Measurements from ENCODE around the gene ASCL5. TPM values are rescaled to one million over a fixed set of nuclear protein-coding genes. Genes with fewer than 3 reads are reported as not detected.
A peak's percentile ranks its signal among the peaks of the same experiment; 100 is the strongest.

ASCL5 gene
- total and polyA plus RNA-seq, 5 experiments from 2014 or later, result 0.08 to 0.27 TPM; not detected in 3

DNA sequence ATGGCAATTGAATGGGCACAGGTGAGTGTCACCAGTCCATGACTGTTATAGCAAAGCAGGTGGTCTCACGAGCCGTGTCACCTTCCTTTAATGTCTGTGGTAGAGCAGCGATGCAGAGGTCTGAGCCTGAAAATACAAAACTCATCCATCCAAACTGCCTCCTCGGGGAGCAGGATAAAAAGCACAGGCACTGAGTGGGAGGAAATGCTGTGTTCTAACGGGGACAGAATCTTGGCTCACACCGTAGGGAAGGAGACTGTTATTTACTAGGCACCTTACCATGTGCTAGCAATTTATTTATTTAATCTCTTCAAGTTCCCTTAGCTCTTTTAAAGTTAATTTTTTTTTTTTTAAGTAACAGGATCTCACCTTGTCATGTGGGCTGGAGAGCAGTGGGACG, 1.2 kb downstream of the ASCL5 start:
- H3K4me3 Mint-ChIP-seq, result no peak overlapping the region
- no peak overlapping the region for H3K27ac Mint-ChIP-seq
- peaks cover 0 to 2% (median 0%) of the 10 kb centered on the region in 4 donors for H3K4me1 Mint-ChIP-seq
- no peak for ATAC-seq
- H3K27me3 Mint-ChIP-seq, result peaks cover 9 to 35% (median 23%) of the 10 kb centered on the region in 5 donors
- POLR2A ChIA-PET, result interaction anchor here (1.2 kb wide), 1 partner anchor 11 kb away, joined by 3 read pairs; no protein-coding TSS in a partner anchor
- DNase-seq, result no peak
- no peaks in the 10 kb centered on the region for H3K9me3 Mint-ChIP-seq
- H3K36me3 Mint-ChIP-seq, result no peaks in the 10 kb centered on the region

DNA sequence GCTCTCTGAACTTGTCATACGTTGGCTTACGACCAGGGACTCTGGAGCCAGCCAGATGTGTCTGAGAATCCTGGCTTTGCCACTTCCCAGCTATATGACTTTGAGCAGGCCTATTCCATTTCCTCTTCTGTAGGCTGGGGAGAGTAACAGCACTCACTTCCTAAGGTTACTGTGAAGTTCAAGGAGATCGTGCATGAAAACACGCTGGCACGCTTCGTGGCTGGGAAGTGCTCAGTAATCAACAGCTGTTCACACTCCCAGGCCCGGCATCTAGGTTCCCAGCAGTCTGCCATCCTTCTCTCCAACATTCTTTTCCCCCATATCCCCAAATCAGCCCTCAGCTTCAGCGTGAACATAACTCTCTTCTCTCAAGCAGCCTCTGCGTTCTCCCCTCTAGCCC, 2.0 kb downstream of the ASCL5 start:
- Mint-ChIP-seq H3K27me3 (peaks cover 9 to 35% (median 23%) of the 10 kb centered on the region in 5 donors), H3K9me3 (no peaks in the 10 kb centered on the region), H3K4me3 (no peak overlapping the region), H3K36me3 (no peaks in the 10 kb centered on the region), H3K27ac (no peak overlapping the region), H3K4me1 (peaks cover 2 to 5% (median 4%) of the 10 kb centered on the region in 4 donors)
- POLR2A ChIA-PET, result interaction anchor here (1.2 kb wide), 1 partner anchor 11 kb away, joined by 3 read pairs; no protein-coding TSS in a partner anchor
- ATAC-seq, result no peak
- DNase-seq, result no peak

DNA sequence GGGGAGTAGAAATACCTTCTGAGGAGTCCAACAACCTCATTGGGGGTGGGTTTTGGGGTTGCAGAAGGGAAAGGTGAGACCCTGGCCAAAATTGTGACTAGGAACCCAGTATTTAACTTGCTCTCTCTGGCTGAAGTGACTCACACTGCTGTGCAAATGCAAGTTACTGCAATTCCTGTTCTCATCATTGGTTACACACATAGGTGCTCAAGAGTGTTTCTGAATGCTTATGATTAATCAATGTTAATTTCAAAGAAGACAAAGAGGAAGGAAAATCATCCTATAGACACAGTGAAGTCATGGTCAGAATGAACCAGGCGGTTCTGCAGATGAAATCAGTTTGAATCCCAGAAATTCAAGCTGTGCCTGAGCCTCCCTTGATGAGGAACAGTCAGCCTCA, 3.1 kb downstream of the ASCL5 start:
- no peaks in the 10 kb centered on the region for H3K9me3 Mint-ChIP-seq
- ATAC-seq, result no peak
- H3K27me3 Mint-ChIP-seq, result peaks cover 9 to 31% (median 23%) of the 10 kb centered on the region in 5 donors
- no peak for DNase-seq
- H3K27ac Mint-ChIP-seq, result no peak overlapping the region
- H3K36me3 Mint-ChIP-seq, result no peaks in the 10 kb centered on the region
- H3K4me1 Mint-ChIP-seq, result peaks cover 2 to 12% (median 10%) of the 10 kb centered on the region in 4 donors
- POLR2A ChIA-PET, result no interaction called here
- H3K4me3 Mint-ChIP-seq, result no peak overlapping the region

DNA sequence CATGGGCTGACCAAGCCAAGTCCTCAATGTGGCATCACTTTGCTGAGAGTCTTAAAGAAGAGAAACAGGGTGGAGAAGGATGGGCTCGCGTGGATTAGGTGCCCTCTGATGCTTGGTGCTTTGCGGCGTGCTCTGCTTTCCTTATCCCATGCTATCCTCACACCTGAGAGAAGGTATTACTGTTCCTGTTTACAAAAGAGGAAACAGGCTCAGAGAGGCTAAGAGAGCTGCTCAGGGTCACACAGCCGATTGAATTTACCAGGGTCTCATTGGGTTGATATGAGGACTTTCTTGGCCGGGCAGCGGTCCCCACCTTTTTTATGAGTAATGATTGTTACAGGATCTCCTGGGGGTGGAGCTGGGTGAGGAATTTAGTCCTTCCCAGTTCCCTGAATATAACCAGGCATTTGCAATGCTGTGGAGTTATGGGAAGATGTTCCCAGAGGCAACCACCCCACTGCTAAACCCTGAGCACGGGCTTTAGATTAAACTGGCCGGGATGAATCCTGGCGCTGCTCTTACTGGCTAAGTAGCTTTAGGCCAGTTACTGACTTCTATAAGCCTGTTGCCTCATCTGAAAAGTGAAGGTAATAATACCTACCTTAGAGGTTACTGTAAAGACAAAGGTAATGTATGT, 4.5 kb downstream of the ASCL5 start:
- Mint-ChIP-seq H3K27ac (peak overlapping the region in 1 of 10 donors; percentile 24), H3K36me3 (no peaks in the 10 kb centered on the region), H3K4me3 (no peak overlapping the region), H3K4me1 (peaks cover 3 to 13% (median 10%) of the 10 kb centered on the region in 4 donors), H3K9me3 (no peaks in the 10 kb centered on the region), H3K27me3 (peaks cover 6 to 22% (median 15%) of the 10 kb centered on the region in 5 donors)
- POLR2A ChIA-PET, result no interaction called here
- ATAC-seq (no peak), DNase-seq (no peak)

DNA sequence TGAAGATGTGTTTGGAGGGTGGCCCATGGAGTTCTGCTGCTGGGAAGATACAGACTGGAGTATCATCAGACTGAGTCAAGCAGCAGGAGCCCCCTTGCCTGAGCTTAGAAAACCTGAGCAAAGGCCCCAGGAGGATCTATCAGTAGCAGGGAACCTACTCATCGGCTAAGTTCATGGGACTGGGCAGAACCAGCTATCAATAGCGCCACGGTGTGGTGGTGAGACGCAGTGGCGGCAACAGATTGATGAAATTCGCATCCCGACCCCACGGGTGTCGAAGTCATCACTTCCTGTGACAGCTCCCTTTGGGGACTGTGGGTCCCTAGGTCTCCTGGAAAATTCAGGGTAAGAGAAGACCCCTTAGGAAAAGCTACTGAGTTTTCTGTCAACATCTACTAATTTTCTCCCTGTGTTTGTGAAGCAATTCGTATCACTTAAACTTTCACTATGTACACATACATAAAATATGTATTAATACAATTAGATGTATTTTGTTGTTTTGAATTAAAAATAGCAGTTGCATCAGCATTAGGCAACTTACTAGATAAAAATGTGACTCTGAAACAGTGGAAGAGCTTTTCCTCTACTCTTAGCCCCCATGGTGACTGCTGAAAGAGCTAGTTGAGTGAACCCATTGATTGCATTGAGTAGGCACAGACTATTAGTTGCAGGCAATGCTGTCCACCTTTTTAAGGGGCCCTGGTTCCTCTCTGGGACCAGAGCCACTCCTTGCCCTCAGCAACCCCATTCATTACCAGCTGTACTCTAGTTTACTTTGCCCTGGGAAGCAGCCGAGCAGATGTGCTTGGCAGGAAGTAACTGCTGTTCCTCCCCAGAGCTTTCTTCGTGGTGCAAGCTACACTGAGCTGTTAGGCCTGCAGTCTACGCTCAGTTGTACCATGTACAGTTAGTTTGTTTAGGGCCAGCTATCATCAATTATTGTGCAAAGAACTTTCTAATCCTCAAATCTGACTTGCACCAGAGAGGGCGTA, 7.5 kb downstream of the ASCL5 start:
- no peak overlapping the region for H3K4me3 Mint-ChIP-seq
- no peaks in the 10 kb centered on the region for H3K9me3 Mint-ChIP-seq
- H3K27me3 Mint-ChIP-seq, result peaks cover 0 to 3% (median 0%) of the 10 kb centered on the region in 5 donors
- peaks cover 8 to 25% (median 19%) of the 10 kb centered on the region in 4 donors for H3K4me1 Mint-ChIP-seq
- peak in 1 of 2 donors; percentile 37 for ATAC-seq
- H3K36me3 Mint-ChIP-seq, result no peaks in the 10 kb centered on the region
- H3K27ac Mint-ChIP-seq, result peak overlapping the region in 2 of 10 donors; percentile 14 to 31
- POLR2A ChIA-PET, result interaction anchor here (0.8 kb wide), 1 partner anchor 35 kb away, joined by 5 read pairs; the partner anchor contains the start of gene TMEM9
- DNase-seq, result peak; percentile 15 to 63 (median 32)

DNA sequence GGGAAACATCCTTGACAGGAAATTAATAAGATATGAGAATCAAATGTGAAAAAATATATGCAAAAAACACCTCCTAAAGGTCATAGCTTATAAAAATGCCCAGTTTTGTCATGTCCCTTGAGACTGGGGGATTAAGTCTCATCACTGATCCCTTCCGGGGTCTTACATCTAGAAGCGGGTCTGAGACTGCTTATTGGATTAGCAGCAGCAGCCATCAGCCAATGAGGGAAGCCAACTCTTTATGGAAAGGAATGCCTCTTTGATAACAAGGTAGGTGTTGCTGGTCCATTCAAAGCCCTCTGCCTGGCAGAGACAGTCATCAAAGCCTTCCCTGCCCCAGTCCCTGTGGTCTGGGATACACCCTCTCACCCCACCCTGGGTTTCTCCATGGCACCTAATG, 10.9 kb downstream of the ASCL5 start:
- Mint-ChIP-seq H3K27me3 (no peaks in the 10 kb centered on the region), H3K9me3 (no peaks in the 10 kb centered on the region), H3K4me3 (peak overlapping the region in 9 of 10 donors; percentile 4 to 74 (median 52)), H3K4me1 (peaks cover 11 to 38% (median 24%) of the 10 kb centered on the region in 4 donors), H3K36me3 (no peaks in the 10 kb centered on the region), H3K27ac (peak overlapping the region in 3 of 10 donors; percentile 15 to 71 (median 71))
- DNase-seq, result no peak
- no peak for ATAC-seq
- POLR2A ChIA-PET, result interaction anchor here (1.0 kb wide), 1 partner anchor 38 kb away, joined by 4 read pairs; the partner anchor contains the start of gene TMEM9

DNA sequence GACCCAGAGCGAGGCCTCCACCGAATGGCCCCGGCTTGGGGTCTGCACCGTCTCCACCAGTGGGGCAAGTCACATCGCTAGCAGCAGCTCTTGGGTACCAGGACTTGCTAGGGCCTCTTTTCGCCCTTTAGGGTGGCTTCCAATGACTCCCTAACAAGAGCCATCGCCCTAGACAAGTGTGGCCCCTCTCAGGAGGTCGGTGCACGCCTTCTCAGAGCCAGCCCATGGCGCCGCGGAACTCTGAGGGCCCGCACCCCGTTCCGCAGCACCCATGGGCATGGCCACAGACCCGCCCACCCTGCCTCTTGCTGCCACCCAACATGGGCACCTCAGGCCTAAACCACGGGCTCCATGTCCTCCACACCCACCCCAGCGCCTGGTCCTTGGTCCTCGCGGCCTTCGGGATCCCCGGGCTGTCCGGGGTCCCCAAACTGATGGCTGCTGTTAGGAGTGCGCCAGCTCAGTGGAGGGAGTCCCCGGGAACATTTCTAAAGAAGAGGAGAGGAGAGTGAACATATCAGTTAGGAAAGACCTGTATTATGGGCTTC, 11.5 kb downstream of the ASCL5 start:
- H3K36me3 Mint-ChIP-seq, result no peaks in the 10 kb centered on the region
- peaks cover 11 to 38% (median 23%) of the 10 kb centered on the region in 4 donors for H3K4me1 Mint-ChIP-seq
- POLR2A ChIA-PET, result interaction anchor here (1.0 to 1.3 kb wide), 2 partner anchors 28 to 56 kb away, joined by 3 read pairs; no protein-coding TSS in a partner anchor
- DNase-seq (peak in 1 of 10 donors; percentile 51), ATAC-seq (no peak)
- no peaks in the 10 kb centered on the region for H3K9me3 Mint-ChIP-seq
- H3K27ac Mint-ChIP-seq, result peak overlapping the region in 2 of 10 donors; percentile 71 to 89
- H3K27me3 Mint-ChIP-seq, result no peaks in the 10 kb centered on the region
- peak overlapping the region in 9 of 10 donors; percentile 33 to 94 (median 54) for H3K4me3 Mint-ChIP-seq

DNA sequence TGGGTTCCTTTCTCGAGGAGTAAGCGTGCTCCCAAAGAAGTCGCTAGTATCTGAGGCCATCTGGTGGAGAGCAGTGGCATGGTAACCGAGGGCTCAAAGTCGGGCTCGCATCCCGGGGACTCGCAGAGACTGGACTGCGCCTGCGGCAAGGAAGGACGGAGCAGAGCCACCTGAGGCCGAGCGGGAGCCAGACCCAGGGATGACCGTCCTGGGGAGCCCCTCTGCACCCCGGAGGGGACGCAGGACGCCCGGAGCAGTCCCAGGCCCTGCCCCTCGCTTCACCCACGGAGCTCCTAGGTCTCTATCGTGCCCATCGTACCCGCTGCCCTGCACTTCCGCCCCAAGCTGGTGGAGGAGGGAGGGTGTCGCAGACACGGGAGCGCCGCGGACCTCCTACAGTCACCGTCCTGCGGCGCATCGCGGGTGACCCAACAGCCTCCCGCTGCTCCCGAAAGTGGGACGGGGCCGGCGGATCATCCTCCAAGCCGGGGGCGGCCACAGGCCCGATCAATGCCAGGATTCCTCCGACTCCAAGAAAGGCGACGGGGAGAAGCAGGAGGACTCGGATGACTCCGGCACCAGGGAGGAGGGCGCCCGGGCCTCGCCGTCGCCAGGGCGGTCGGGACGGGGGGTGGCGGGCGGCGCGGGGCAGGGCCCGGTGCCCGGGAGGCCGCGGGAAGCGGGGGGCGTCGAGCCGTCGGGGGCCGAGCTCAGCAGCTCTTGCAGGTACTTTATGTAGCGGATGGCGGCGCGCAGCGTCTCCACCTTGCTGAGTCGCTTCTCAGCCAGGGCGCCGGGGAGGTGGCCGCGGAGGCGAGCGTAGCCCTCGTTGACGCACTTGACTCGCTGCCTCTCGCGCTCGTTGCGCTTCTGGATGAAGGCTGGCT, 12.5 kb downstream of the ASCL5 start:
- H3K4me1 Mint-ChIP-seq, result peaks cover 9 to 29% (median 15%) of the 10 kb centered on the region in 4 donors
- POLR2A ChIA-PET, result interaction anchor here (0.7 to 1.7 kb wide), 9 partner anchors 11 to 145 kb away, joined by 3 to 10 read pairs (median 4); partner anchors contain the start of genes KIF21B and TMEM9
- no peaks in the 10 kb centered on the region for H3K27me3 Mint-ChIP-seq
- no peaks in the 10 kb centered on the region for H3K9me3 Mint-ChIP-seq
- peak overlapping the region; percentile 79 to 95 (median 90) for H3K27ac Mint-ChIP-seq
- DNase-seq, result peak; percentile 47 to 83 (median 70)
- peak overlapping the region; percentile 84 to 95 (median 94) for H3K4me3 Mint-ChIP-seq
- H3K36me3 Mint-ChIP-seq, result no peaks in the 10 kb centered on the region
- peak; percentile 84 to 91 for ATAC-seq

DNA sequence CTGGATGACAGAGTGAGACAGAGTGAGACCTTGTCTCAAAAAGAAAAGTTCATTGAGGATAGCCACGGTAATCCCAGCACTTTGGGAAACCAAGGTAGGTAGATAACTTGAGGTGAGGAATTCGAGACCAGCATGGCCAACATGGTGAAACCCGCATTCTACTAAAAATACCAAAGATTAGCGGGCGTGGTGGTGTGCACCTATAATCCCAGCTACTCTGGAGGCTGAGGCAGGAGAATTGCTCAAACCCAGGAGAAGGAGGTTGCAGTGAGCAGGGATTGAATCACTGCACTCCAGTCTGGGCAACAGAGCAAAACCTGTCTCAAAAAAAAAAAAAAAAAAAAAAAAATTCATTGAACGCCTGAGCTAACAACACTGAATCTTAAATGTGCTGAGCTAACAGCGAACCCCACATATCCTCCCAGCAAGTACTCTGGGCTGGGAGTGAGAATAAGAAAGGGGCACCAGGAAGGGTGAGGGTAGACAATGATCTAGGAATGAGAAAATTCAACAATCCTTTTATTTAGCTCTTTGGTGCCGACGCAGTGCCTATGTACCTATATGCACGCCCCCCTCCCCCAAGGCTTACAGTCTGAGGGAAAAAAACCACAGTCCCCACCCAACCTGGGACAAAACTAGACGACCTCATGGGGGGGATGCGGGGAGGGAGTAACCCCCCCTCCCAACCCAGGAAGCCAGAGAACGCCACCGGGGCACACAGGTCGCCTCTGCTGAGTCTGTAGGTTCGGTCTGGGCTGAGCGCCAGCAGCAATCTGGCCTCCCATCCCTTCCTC, 13.3 kb downstream of the ASCL5 start:
- peak overlapping the region; percentile 84 to 95 (median 94) for H3K4me3 Mint-ChIP-seq
- ATAC-seq (no peak), DNase-seq (peak in 1 of 10 donors; percentile 4)
- POLR2A ChIA-PET, result interaction anchor here (0.7 to 1.7 kb wide), 7 partner anchors 12 to 144 kb away, joined by 3 to 10 read pairs (median 5); partner anchors contain the start of gene TMEM9
- H3K27ac Mint-ChIP-seq, result peak overlapping the region; percentile 79 to 95 (median 90)
- no peaks in the 10 kb centered on the region for H3K27me3 Mint-ChIP-seq
- H3K36me3 Mint-ChIP-seq, result no peaks in the 10 kb centered on the region
- H3K4me1 Mint-ChIP-seq, result peaks cover 9 to 26% (median 15%) of the 10 kb centered on the region in 4 donors
- no peaks in the 10 kb centered on the region for H3K9me3 Mint-ChIP-seq

DNA sequence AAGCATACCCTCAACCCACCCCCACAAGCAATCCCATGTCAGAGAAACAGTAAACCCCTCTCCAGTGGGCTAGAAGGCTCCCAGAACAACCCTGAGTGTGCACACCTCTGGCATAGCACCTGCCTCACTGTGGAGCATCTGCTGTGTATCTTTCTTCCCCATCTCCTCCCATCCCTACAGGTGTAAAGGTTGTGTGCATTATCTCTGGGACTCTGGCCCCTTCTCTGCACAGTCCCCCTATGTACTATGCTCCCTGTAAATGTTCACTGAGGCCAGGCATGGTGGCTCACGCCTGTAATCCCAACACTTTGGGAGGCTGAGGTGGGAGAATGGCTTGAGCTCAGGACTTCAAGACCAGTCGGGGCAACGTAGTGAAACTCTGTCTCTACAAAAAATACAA, 14.1 kb downstream of the ASCL5 start:
- ATAC-seq (no peak), DNase-seq (no peak)
- peak overlapping the region in 4 of 10 donors; percentile 55 to 94 (median 78) for H3K27ac Mint-ChIP-seq
- H3K36me3 Mint-ChIP-seq, result no peaks in the 10 kb centered on the region
- POLR2A ChIA-PET, result no interaction called here
- peak overlapping the region in 9 of 10 donors; percentile 33 to 95 (median 58) for H3K4me3 Mint-ChIP-seq
- H3K27me3 Mint-ChIP-seq, result no peaks in the 10 kb centered on the region
- peaks cover 9 to 26% (median 15%) of the 10 kb centered on the region in 4 donors for H3K4me1 Mint-ChIP-seq
- H3K9me3 Mint-ChIP-seq, result no peaks in the 10 kb centered on the region
